H1 (cell line): Measurements from ENCODE around the gene CCDC183.

Experiments used
- FOSL1 ChIP-seq: IDR thresholded peaks from 2 replicates; pipeline ENCODE4 v1.6.1; 2011; ENCODE audit warnings: mild to moderate bottlenecking, low read depth, low read length, moderate library complexity; ENCODE audit not compliant: insufficient read depth
- POLR2A ChIP-seq, 2 experiments: IDR thresholded peaks; 1 replicate in 1 of 2; 2 replicates in 1 of 2; pipeline ENCODE4 v1.6.1; 2011; ENCODE audit warnings: low read depth in 2 of 2, low read length in 2 of 2, mild to moderate bottlenecking in 2 of 2; ENCODE audit errors: control extremely low read depth in 1 of 2
- TF ChIP-seq, protein P1 (sequence below), 3 experiments: IDR thresholded peaks; 1 replicate in 2 of 3; 2 replicates in 1 of 3; pipeline versions ENCODE4 v1.5.1 to v1.6.1; 2011; ENCODE audit warnings: low read length in 3 of 3, mild to moderate bottlenecking in 3 of 3, inconsistent platforms in 2 of 3, low read depth in 1 of 3, moderate library complexity in 1 of 3; ENCODE audit not compliant: insufficient read depth in 1 of 3; ENCODE audit errors: control extremely low read depth in 1 of 3

DNA sequence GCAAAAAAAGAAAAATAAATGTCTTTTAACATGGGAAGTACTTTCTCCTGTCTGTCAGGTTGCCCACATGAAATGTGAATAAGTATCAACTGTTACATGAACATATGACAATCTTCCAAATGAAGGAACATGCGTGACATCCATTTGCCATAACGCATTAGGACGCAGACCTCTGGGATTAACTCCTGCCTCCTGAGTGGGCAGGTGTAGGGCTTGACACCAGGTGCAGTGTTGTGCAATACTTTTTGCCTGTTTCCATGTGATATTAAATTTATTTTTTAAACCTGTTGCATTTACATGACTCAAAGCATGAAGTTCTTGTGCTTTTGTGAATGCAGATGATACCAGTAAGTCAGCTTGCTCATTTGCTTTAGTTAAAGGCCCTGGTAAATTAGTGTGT, 13.7 kb upstream of the CCDC183 start:
- TF ChIP-seq POLR2A (IDR thresholded peaks at IDR 0.05; ENCODE audit: control extremely low read depth in 1 of 2, low read depth in 2 of 2, low read length in 2 of 2) (no peak), FOSL1 (no peak)
- TF ChIP-seq, protein P1, sequence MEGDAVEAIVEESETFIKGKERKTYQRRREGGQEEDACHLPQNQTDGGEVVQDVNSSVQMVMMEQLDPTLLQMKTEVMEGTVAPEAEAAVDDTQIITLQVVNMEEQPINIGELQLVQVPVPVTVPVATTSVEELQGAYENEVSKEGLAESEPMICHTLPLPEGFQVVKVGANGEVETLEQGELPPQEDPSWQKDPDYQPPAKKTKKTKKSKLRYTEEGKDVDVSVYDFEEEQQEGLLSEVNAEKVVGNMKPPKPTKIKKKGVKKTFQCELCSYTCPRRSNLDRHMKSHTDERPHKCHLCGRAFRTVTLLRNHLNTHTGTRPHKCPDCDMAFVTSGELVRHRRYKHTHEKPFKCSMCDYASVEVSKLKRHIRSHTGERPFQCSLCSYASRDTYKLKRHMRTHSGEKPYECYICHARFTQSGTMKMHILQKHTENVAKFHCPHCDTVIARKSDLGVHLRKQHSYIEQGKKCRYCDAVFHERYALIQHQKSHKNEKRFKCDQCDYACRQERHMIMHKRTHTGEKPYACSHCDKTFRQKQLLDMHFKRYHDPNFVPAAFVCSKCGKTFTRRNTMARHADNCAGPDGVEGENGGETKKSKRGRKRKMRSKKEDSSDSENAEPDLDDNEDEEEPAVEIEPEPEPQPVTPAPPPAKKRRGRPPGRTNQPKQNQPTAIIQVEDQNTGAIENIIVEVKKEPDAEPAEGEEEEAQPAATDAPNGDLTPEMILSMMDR (IDR thresholded peaks at IDR 0.05; ENCODE audit: control extremely low read depth in 1 of 3, insufficient read depth in 1 of 3, low read depth in 1 of 3, low read length in 3 of 3): no peak
